ENCODE measurements around the gene RAB11FIP2.
"Not testable (repeated sequence)": the region's sequence is repeated elsewhere in the genome, so short reads cannot be mapped to it uniquely, and the experiment has no call there.

The RAB11FIP2 gene, protein sequence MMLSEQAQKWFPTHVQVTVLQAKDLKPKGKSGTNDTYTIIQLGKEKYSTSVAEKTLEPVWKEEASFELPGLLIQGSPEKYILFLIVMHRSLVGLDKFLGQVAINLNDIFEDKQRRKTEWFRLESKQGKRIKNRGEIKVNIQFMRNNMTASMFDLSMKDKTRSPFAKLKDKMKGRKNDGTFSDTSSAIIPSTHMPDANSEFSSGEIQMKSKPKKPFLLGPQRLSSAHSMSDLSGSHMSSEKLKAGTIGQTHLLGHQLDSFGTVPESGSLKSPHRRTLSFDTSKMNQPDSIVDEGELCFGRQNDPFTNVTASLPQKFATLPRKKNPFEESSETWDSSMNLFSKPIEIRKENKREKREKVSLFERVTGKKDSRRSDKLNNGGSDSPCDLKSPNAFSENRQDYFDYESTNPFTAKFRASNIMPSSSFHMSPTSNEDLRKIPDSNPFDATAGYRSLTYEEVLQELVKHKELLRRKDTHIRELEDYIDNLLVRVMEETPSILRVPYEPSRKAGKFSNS

GRCh38 chr10:118046395-118047156 lies at the start of gene RAB11FIP2:
Gene RAB11FIP2 (minus strand): TSS chr10:118046941. CDS start chr10:118046163, 778 bp downstream.
- peak; percentile 95 for DNase-seq

DNA sequence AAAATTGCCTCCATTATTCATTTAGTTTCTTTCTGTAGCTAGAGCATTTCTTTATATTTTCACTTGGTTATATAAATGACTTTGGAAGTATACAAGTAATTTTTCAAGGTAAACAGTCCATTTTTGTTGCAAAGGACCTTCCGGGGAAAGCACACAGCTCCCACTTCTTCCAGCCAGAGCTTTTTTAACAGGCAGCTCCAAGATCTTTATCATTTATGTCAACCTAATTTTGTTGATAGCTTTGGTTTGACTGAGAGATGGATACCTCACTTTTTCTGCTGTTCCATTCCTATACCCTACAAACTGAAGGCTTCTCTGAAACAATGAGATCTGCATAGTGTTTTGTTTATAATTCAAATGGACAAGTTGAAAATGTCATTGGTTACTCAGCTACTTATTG lies 49.3 kb upstream of the RAB11FIP2 start:
- no peak for DNase-seq

DNA sequence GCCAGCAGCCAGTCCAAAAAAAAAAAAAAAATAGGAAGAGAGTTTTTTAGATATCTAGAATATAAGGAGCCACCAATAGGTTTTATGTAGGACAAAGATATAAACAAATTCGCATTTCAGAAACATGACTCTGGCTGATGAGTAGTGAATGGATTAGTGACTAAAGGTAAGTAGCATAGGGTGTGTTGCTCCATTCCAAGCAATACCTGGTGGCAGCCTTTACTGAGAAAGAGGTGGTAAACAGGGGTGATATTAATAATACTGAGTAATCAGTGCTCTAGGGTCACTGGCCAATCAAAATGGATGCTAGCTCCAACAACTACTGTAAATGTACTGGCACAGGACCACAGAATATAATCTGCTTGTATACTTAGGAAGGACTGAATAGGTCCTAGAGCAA lies 45.5 kb upstream of the RAB11FIP2 start:
- no peak for DNase-seq

DNA sequence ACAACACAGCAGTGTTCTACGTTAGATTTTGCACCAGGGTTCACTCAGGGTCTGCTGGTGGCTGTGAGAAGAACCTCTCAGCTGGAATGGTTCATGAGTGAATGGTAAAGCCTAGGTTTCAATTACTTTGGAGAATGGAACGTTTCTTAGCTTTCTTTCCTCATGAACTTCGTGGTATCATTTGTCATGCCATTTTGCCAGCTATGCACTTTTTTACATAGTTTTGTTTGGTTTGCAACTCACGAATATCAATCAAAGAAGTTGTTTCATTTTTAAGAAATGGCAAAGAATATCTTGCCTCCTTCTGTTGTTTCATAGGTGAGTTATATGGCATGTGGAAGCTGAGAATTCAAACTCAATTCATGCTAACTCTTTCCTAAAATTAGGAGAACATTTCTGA lies 34.1 kb upstream of the RAB11FIP2 start:
- DNase-seq, result no peak

DNA sequence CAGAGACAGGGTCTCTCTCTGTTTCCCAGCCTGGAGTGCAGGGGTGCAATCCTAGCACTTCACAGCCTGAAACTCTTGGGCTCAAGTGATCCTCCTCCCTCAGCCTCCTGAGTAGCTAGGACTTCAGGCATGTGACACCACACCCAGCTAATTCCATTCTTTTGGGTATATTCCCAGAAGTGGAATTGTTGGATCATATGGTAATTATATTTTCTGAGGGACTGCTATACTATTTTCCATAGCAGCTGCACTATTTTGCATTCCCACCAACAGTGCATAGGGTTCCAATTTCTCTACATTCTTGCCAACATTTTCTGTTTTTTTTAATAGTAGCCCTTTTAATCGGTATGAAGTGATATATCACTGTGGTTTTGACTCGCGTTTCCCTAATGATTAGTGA lies 30.0 kb upstream of the RAB11FIP2 start:
- DNase-seq, result no peak

DNA sequence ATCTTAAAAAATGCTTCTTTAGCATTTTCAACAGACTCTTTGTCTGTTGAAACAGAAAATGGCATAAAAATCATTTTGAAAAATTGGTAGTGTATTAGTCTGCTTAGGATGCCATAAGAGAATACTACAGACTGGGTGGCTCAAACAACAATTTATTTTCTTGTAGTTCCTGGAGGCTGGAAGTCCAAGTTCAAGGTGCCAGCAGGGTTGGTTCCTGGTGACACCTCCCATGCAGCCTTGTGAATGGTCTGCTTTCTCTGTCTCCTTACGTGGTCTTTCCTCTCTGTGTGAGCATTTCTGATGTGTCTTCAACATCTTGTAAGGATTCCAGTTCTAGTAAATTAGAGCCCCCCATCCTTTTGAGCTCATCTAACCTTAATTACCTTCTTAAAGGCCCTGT lies 26.1 kb upstream of the RAB11FIP2 start:
- no peak for DNase-seq

GRCh38 chr10:118067389-118067788 lies 20.6 kb upstream of the RAB11FIP2 start:
- not testable (repeated sequence) for DNase-seq

GRCh38 chr10:118062798-118063238 lies 16.1 kb upstream of the RAB11FIP2 start:
- DNase-seq, result no peak

DNA sequence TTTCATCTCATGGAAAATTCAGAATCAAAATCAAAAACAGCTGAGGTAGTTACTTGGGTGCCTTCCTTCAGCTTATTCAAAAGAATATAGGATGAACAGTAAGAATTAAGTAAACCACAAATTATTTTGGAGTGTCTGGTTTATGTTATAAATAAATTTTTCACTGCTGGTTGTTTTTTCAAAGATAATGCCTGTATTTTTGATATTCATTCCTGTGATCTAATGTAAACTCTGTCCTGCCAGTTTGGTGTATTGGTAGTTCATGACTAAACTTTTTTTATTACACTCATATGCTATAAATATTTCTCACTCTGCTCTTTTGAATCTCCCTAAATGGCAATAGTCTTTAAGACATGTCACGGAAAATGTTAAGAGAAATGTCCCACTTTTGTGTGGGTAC lies 11.6 kb upstream of the RAB11FIP2 start:
- DNase-seq, result no peak

DNA sequence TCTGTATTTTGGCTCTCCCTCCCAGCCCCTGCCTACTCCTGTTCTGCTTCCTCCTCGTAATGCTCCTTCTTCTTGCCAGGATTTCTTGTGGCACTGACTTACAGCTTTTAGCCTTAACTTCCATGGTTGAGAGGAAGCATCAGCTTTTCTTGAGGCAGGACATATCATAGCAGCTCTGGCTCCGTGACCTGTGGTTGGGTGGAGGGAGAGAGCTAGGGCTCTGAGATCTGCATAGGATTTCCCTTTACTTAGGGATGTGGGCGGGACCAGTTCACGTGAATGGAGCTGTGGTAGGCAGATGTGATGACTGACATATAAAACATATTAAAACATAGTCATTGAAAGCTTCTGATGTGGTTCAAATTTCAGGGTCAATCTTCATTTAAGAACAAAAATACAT lies 10.6 kb upstream of the RAB11FIP2 start:
- no peak for DNase-seq

- DNase-seq, result no peak
These were observed 7.6 kb upstream of the RAB11FIP2 start for GRCh38 chr10:118054383-118054782.

DNA sequence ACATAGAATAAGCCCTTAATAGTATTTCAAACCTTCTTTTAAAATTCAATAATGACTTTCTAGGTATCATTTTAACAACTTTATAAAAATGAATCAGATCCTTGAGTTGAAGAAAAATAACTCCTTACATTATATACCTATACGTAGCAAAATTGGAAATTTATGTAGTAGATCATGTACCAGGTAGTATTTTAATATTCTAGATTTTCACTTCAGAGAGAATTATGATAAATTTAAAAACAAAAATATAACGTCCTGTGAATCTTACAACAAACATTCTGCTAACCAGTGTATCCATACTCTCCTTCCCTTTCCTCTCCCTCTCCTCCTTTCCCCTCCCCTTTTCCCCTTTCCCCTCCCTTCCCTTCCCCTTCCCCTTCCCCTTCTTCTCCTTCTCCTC lies 6.1 kb upstream of the RAB11FIP2 start:
- DNase-seq, result no peak

DNA sequence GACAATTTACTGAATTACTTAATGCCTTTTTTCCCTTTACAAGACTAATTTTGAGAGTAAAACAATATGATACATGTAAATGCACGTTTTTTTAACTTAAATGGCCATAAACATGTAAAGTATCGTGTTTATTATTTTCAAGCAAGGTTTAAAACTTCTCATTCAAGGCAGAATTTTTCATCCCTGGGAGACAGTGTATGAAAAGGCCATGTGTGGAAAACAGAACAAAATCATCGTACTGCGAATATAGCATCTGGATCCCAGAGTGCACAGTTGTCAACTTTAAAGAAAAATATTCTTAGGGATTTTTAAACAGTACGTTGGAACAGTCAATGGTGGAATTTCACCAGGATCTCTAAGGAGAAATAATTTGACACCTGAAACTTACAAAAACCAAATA lies 1.1 kb upstream of the RAB11FIP2 start:
- no peak for DNase-seq

DNA sequence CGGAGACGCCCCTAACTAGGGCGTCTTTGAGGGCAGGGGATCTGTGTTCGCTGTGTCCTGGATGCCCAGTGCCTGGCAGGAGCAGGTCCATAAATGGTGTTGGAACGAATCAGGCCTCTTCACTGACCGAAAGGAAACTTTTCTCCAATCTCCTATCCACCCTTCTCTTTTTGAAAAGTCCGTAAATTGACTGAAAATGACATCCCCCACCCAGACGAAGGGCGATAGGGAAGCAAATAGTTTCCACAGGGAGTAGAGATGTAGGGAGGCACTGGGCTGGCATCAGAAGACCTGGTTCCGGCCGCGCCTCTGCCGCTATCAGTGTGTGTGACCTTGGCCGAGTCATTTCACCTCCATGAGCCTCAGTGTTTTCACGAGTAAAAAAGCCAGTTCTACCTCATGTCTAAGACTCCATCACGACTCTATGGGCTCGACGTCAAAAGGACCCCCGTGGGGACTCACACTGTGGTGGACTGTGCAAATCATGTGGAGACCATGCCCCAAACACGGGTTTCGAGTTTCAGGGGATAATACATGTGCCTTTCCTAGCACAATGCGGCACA lies 497 bp upstream of the RAB11FIP2 start:
- no peak for DNase-seq

- DNase-seq, result peak; percentile 48
These were observed 825 bp downstream of the RAB11FIP2 start for GRCh38 chr10:118045837-118046394.

DNA sequence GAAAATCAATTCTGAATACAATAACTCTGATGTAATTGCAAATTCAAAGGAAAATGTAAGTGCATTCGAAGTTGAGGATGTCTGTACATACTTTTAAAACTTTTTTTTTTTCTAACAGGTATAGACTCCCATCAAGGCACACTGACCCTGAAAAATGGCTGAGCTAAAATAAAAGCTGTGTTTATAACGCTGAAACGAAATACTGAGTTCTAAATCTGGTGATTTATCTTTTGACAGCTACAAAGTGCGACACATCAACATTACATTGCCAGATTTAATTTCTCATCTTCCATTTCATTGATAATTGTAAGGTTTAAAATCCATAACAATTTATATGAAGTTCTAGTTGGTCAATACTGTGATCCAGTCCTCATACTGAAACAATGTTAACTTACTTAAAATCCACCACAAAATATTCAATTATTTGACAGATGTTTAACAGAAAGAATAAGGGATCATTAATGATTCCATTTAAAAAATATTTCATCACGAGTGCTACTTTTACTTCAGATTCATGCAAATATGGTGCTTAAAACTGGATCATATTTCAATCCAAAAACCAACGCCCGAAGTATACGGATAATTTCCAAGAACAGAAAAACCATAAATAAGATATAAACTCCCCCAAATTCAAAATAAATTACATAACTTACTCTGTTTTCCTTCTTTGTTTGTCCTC lies 1.4 kb downstream of the RAB11FIP2 start:
- DNase-seq, result no peak

DNA sequence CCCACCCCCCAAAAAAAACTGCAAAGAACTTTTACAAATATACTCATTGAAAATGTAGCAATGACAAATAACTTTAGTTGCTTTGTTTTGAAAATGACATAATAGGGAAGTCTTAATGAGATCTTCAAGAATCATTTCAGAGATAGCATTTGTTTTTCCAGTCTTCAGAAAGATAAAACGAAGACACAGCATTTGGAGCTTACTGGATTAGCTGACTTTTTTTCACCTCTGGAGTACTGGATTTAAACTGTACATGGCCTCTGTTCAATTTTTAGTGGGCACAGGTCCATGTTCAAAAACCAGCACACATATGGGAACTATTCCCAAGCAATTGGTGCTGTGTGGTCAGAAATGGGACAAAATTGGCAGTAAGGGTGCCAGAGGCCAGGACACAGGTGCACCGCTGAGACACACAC lies 3.9 kb downstream of the RAB11FIP2 start:
- DNase-seq, result no peak

GRCh38 chr10:118042336-118042735 lies 4.4 kb downstream of the RAB11FIP2 start:
- DNase-seq, result no peak

GRCh38 chr10:118041316-118041715 lies 5.4 kb downstream of the RAB11FIP2 start:
- no peak for DNase-seq

- no peak for DNase-seq
These were observed 10.4 kb downstream of the RAB11FIP2 start for GRCh38 chr10:118036281-118036875.

GRCh38 chr10:118035354-118036005 lies 11.3 kb downstream of the RAB11FIP2 start:
- peak; percentile 73 for DNase-seq
